Ishikawa (cell line): ENCODE data around the gene PLA2G2C.

Source experiments
- NFIC ChIP-seq: IDR thresholded peaks from 2 replicates; pipeline ENCODE4 v1.6.1; 2012
- YY1 ChIP-seq: IDR thresholded peaks from 2 replicates; pipeline ENCODE4 v1.6.1; 2012; ENCODE audit warnings: low read depth

DNA sequence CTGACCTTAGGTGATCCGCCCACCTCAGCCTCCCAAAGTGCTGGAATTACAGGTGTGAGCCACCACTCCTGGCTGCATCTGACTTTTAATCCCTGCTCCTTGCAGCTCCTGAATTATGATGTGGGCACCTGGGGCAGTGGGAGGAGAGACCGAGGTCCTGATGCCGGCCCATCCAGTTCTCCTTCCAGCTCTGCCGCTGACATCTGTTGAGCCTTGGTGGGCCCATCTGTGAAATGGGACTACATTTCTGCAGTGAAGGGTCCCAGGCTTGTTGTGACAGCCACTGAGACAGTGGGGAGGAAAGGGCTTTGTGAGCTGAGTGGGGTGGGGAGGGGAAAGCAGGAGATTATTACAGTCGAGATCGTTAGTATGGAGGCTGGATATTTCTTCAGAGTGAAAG lies 35.3 kb downstream of the PLA2G2C start:
- TF ChIP-seq YY1 (no peak), NFIC (no peak)
